ENCODE data around the gene INTS14. TPM values are rescaled to one million over a fixed set of nuclear protein-coding genes. Genes with fewer than 3 reads are reported as not detected.

Gene INTS14
- total and polyA plus RNA-seq, 4 donors = 12.0 to 26.4 (median 16.0) TPM

DNA sequence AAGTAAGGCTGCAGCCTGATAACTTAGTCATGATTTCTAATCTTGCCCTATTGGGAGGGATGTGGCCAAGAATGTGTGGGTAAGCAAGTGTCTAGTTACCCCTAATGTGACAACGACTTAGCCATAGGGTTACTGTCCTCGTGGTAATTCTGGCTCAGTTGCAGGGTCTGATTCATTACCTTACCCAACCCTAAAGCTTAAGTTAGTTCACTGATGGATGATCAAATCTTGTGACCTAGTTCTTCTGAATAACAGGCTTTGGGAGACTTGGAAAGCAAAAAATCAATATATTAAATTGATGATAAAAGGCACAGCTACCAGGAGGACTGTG, 1.6 kb upstream of the INTS14 start (continued):
- TF ChIP-seq, protein P1, sequence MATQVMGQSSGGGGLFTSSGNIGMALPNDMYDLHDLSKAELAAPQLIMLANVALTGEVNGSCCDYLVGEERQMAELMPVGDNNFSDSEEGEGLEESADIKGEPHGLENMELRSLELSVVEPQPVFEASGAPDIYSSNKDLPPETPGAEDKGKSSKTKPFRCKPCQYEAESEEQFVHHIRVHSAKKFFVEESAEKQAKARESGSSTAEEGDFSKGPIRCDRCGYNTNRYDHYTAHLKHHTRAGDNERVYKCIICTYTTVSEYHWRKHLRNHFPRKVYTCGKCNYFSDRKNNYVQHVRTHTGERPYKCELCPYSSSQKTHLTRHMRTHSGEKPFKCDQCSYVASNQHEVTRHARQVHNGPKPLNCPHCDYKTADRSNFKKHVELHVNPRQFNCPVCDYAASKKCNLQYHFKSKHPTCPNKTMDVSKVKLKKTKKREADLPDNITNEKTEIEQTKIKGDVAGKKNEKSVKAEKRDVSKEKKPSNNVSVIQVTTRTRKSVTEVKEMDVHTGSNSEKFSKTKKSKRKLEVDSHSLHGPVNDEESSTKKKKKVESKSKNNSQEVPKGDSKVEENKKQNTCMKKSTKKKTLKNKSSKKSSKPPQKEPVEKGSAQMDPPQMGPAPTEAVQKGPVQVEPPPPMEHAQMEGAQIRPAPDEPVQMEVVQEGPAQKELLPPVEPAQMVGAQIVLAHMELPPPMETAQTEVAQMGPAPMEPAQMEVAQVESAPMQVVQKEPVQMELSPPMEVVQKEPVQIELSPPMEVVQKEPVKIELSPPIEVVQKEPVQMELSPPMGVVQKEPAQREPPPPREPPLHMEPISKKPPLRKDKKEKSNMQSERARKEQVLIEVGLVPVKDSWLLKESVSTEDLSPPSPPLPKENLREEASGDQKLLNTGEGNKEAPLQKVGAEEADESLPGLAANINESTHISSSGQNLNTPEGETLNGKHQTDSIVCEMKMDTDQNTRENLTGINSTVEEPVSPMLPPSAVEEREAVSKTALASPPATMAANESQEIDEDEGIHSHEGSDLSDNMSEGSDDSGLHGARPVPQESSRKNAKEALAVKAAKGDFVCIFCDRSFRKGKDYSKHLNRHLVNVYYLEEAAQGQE (IDR thresholded peaks at IDR 0.05) = no peak
- TF ChIP-seq HNF4A (conservative IDR thresholded peaks at IDR 0.05) (no peak), MAX (IDR thresholded peaks at IDR 0.05) (no peak), YY1 (IDR thresholded peaks at IDR 0.05) (no peak), HNF4G (IDR thresholded peaks at IDR 0.05) (no peak), ATF3 (IDR thresholded peaks at IDR 0.05) (no peak), NR2F2 (IDR thresholded peaks at IDR 0.05) (no peak)

GRCh38 chr15:65611888-65612615, 1.1 kb upstream of the INTS14 start:
- Histone ChIP-seq H3K9ac (ENCODE audit: low read depth in 1 of 2, low read length in 2 of 2) (peak overlapping the region; percentile 91 to 92), H3K9me3 (ENCODE audit: control insufficient read depth in 4 of 4, low read length in 3 of 4) (no peaks in the 10 kb centered on the region), H3K36me3 (ENCODE audit: control insufficient read depth in 4 of 4, insufficient read depth in 3 of 4, low read depth in 1 of 4, low read length in 3 of 4) (peaks cover 0 to 2% (median 0%) of the 10 kb centered on the region in 4 donors), H3K4me3 (ENCODE audit: low read depth in 1 of 3, low read length in 3 of 3) (peak overlapping the region; percentile 78 to 94 (median 86)), H3K27me3 (ENCODE audit: control insufficient read depth in 4 of 4, insufficient read depth in 4 of 4, low read length in 3 of 4) (no peaks in the 10 kb centered on the region), H3K4me1 (ENCODE audit: control insufficient read depth in 4 of 4, insufficient read depth in 4 of 4, low read length in 3 of 4) (peaks cover 6 to 31% (median 16%) of the 10 kb centered on the region in 4 donors), H3K27ac (ENCODE audit: low read depth in 1 of 2, low read length in 2 of 2) (peak overlapping the region; percentile 91 to 95)
- TF ChIP-seq CTCF (IDR thresholded peaks at IDR 0.05; ENCODE audit: low read depth, low read length, missing input control) = no peak
- no peak for TF ChIP-seq GABPA (IDR thresholded peaks at IDR 0.05 in 1 of 2, conservative IDR thresholded peaks at IDR 0.05 in 1 of 2)
- no peak for TF ChIP-seq ATF3 (IDR thresholded peaks at IDR 0.05)
- no peak for TF ChIP-seq NR2F2 (IDR thresholded peaks at IDR 0.05)
- TF ChIP-seq SP1 (IDR thresholded peaks at IDR 0.05) = no peak
- TF ChIP-seq RAD21 (IDR thresholded peaks at IDR 0.05) = no peak
- TF ChIP-seq, protein P2, sequence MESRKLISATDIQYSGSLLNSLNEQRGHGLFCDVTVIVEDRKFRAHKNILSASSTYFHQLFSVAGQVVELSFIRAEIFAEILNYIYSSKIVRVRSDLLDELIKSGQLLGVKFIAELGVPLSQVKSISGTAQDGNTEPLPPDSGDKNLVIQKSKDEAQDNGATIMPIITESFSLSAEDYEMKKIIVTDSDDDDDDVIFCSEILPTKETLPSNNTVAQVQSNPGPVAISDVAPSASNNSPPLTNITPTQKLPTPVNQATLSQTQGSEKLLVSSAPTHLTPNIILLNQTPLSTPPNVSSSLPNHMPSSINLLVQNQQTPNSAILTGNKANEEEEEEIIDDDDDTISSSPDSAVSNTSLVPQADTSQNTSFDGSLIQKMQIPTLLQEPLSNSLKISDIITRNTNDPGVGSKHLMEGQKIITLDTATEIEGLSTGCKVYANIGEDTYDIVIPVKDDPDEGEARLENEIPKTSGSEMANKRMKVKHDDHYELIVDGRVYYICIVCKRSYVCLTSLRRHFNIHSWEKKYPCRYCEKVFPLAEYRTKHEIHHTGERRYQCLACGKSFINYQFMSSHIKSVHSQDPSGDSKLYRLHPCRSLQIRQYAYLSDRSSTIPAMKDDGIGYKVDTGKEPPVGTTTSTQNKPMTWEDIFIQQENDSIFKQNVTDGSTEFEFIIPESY (IDR thresholded peaks at IDR 0.05) = no peak
- no peak for TF ChIP-seq TAF1 (conservative IDR thresholded peaks at IDR 0.05)
- TF ChIP-seq RXRA (IDR thresholded peaks at IDR 0.05) = no peak
- TF ChIP-seq EGR1 (IDR thresholded peaks at IDR 0.05; ENCODE audit: low read depth in 2 of 2) = no peak
- no peak for TF ChIP-seq HNF4G (IDR thresholded peaks at IDR 0.05)
- TF ChIP-seq YY1 (IDR thresholded peaks at IDR 0.05) = no peak
- TF ChIP-seq, protein P1 (IDR thresholded peaks at IDR 0.05) = no peak
- TF ChIP-seq JUND (IDR thresholded peaks at IDR 0.05) = no peak
- no peak for TF ChIP-seq MAX (IDR thresholded peaks at IDR 0.05)
- no peak for TF ChIP-seq FOXA2 (IDR thresholded peaks at IDR 0.05)
- no peak for TF ChIP-seq HNF4A (conservative IDR thresholded peaks at IDR 0.05)
- no peak for TF ChIP-seq FOXA1 (IDR thresholded peaks at IDR 0.05)
- WGBS = 86% methylated on average over 5 of the region's 5 CpGs
- no peak for DNase-seq (ENCODE audit: low spot score)

Data from liver (tissue), 9 donors.